K562 (cell line): ENCODE results near the gene IRF2BP2.

Experiments
- ARNT ChIP-seq, 2 experiments: fragments of 450-650 bp; IDR thresholded peaks; 2 replicates each; pipeline ENCODE4 v1.6.1; 2016; ENCODE audit warnings: mild to moderate bottlenecking in 1 of 2
- EP300 ChIP-seq: IDR thresholded peaks from 2 replicates; pipeline ENCODE4 v1.6.1; 2012; ENCODE audit warnings: low read length, improper control_type of control experiment
- NCOR1 ChIP-seq: fragments of 450-650 bp; IDR thresholded peaks from 2 replicates; pipeline ENCODE4 v1.6.1; 2016; ENCODE audit warnings: mild to moderate bottlenecking, moderate library complexity
- TEAD4 ChIP-seq, 2 experiments: sonication (generic) in 1 of 2; formaldehyde crosslinking in 1 of 2; IDR thresholded peaks; 2 replicates each; pipeline versions ENCODE4 v1.6.1 to v1.8.0; 2012 to 2022; ENCODE audit warnings: borderline replicate concordance in 1 of 2, inconsistent platforms in 1 of 2, low read length in 1 of 2, mild to moderate bottlenecking in 1 of 2, missing genetic modification reagents in 1 of 2

GRCh38 chr1:234571702-234572101, 38.3 kb downstream of the IRF2BP2 start:
- TF ChIP-seq ARNT (IDR thresholded peaks at IDR 0.05) (no peak), EP300 (no peak), TEAD4 (IDR thresholded peaks at IDR 0.05; ENCODE audit: low read length) (no peak), TEAD4 (CRISPR knock-in tag; IDR thresholded peaks at IDR 0.05; ENCODE audit: borderline replicate concordance) (no peak), NCOR1 (no peak; the same call in 1 of the 2 replicates)
